Hepatocyte (in vitro differentiated cells): ENCODE measurements around the gene PLIN4. TPM values are rescaled to one million over a fixed set of nuclear protein-coding genes. Genes with fewer than 3 reads are reported as not detected.
A peak's percentile ranks its signal among the peaks of the same experiment; 100 is the strongest.

ENCODE experiments used
- DNase-seq: peaks from one replicate; pipeline ENCODE4 v3.0.0-alpha.2; 2016; ENCODE audit warnings: low spot score
- H2AFZ ChIP-seq: fragments of 200-600 bp; sonication (generic); 2 replicates; pipeline ENCODE4 v1.6.0; 2016; ENCODE audit warnings: antibody characterized with exemption, mild to moderate bottlenecking
- H3K27ac ChIP-seq: fragments of 200-600 bp; sonication (generic); 2 replicates; pipeline ENCODE4 v1.5.1; 2016; ENCODE audit warnings: mild to moderate bottlenecking
- H3K27me3 ChIP-seq: fragments of 200-600 bp; sonication (generic); 2 replicates; pipeline ENCODE4 v1.6.1; 2016
- H3K36me3 ChIP-seq: fragments of 200-600 bp; sonication (generic); replicated peaks from 2 replicates; pipeline ENCODE4 v1.5.1; 2016; ENCODE audit warnings: low read depth; ENCODE audit not compliant: insufficient read depth
- H3K4me1 ChIP-seq: fragments of 200-600 bp; sonication (generic); 2 replicates; pipeline ENCODE4 v1.5.1; 2016; ENCODE audit warnings: mild to moderate bottlenecking, moderate library complexity; ENCODE audit not compliant: insufficient read depth
- H3K4me2 ChIP-seq: fragments of 200-600 bp; sonication (generic); 2 replicates; pipeline ENCODE4 v1.6.0; 2016
- H3K4me3 ChIP-seq: fragments of 200-600 bp; sonication (generic); 2 replicates; pipeline ENCODE4 v1.5.1; 2016; ENCODE audit warnings: mild to moderate bottlenecking
- H3K79me2 ChIP-seq: fragments of 200-600 bp; sonication (generic); 2 replicates; pipeline ENCODE4 v1.6.0; 2017; ENCODE audit warnings: mild to moderate bottlenecking
- H3K9me2 ChIP-seq: fragments of 200-600 bp; sonication (generic); replicated peaks from 2 replicates; pipeline ENCODE4 v1.6.0; 2017; ENCODE audit warnings: mild to moderate bottlenecking; ENCODE audit not compliant: insufficient read depth
- H3K9me3 ChIP-seq: fragments of 200-600 bp; sonication (generic); 2 replicates; pipeline ENCODE4 v1.5.1; 2016; ENCODE audit warnings: low read depth, mild to moderate bottlenecking
- H4K20me1 ChIP-seq: fragments of 200-600 bp; sonication (generic); 2 replicates; pipeline ENCODE4 v1.6.0; 2016; ENCODE audit warnings: mild to moderate bottlenecking; ENCODE audit not compliant: insufficient read depth, poor library complexity, severe bottlenecking
- CTCF ChIP-seq: fragments of 200-600 bp; sonication (generic); IDR thresholded peaks from 2 replicates; pipeline ENCODE4 v1.5.1; 2016; ENCODE audit warnings: antibody characterized with exemption, mild to moderate bottlenecking; ENCODE audit not compliant: poor library complexity
- EZH2 ChIP-seq: fragments of 200-600 bp; sonication (generic); IDR thresholded peaks from 2 replicates; pipeline ENCODE4 v1.6.1; 2016; ENCODE audit warnings: antibody characterized with exemption, mild to moderate bottlenecking, borderline replicate concordance
- EZH2phosphoT487 ChIP-seq: fragments of 200-600 bp; sonication (generic); IDR thresholded peaks from one replicate; pipeline ENCODE4 v1.6.1; 2018; ENCODE audit warnings: antibody characterized with exemption, mild to moderate bottlenecking, low read depth, moderate library complexity; ENCODE audit not compliant: unreplicated experiment, severe bottlenecking
- WGBS: methylation state at CpG from one replicate; pipeline ENCODE4 v1.1.6; 2016; ENCODE audit warnings: low lambda C conversion rate; ENCODE audit errors: missing lambda C conversion rate; 5-methylcytosine and 5-hydroxymethylcytosine counted together
- polyA plus RNA-seq: library from polyadenylated mRNA; unstranded; fragments of >200 nt; fragmentation: Nextera tagmentation; extraction: Ambion mirVana; gene quantifications from 2 replicates; pipeline ENCODE4 v1.2.1, GENCODE V29; 2016
- total RNA-seq: library from RNA; depleted of rRNA; stranded (reverse); fragments of >200 nt; gene quantifications from 2 replicates; pipeline ENCODE4 v1.2.3, GENCODE V29; 2014

Gene PLIN4
- total and polyA plus RNA-seq, 2 experiments from 2014 or later: 0.17 to 0.27 TPM

- no peak overlapping the region for H3K27ac ChIP-seq
- peaks cover 4% of the 10 kb centered on the region for H4K20me1 ChIP-seq
- no peak overlapping the region for H3K4me3 ChIP-seq
- H3K36me3 ChIP-seq: no peaks in the 10 kb centered on the region
- TF ChIP-seq EZH2phosphoT487 (no peak), EZH2 (no peak), CTCF (no peak)
- no peak overlapping the region for H2AFZ ChIP-seq
- no peaks in the 10 kb centered on the region for H3K9me2 ChIP-seq
- no peak for DNase-seq
- WGBS: 89% methylated on average over 3 of the region's 3 CpGs
- H3K27me3 ChIP-seq: no peaks in the 10 kb centered on the region
- H3K4me2 ChIP-seq: no peak overlapping the region
- H3K9me3 ChIP-seq: no peaks in the 10 kb centered on the region
- peaks cover 6% of the 10 kb centered on the region for H3K79me2 ChIP-seq
- no peaks in the 10 kb centered on the region for H3K4me1 ChIP-seq
Observed at GRCh38 chr19:4467835-4468234, 50.5 kb downstream of the PLIN4 start.

GRCh38 chr19:4464815-4465581, 53.3 kb downstream of the PLIN4 start:
- TF ChIP-seq EZH2phosphoT487: no peak
- no peak for TF ChIP-seq EZH2
- no peak for TF ChIP-seq CTCF
- Histone ChIP-seq H4K20me1 (no peaks in the 10 kb centered on the region), H3K27ac (no peak overlapping the region), H2AFZ (no peak overlapping the region), H3K27me3 (no peaks in the 10 kb centered on the region), H3K36me3 (no peaks in the 10 kb centered on the region), H3K4me3 (no peak overlapping the region), H3K4me2 (no peak overlapping the region), H3K9me2 (no peaks in the 10 kb centered on the region), H3K9me3 (no peaks in the 10 kb centered on the region), H3K4me1 (no peaks in the 10 kb centered on the region), H3K79me2 (no peaks in the 10 kb centered on the region)
- no peak for DNase-seq
- 84% methylated on average over 8 of the region's 8 CpGs for WGBS

GRCh38 chr19:4457654-4458395, 60.5 kb downstream of the PLIN4 start, which contains the start of gene UBXN6:
Gene UBXN6, minus strand, starts transcription at chr19:4457794. Its CDS starts 97 bp downstream, at chr19:4457697.
- peak within 1 kb of the TSS; percentile 100 for H3K27ac ChIP-seq
- H3K9me2 ChIP-seq: no peaks in the 10 kb centered on the region
- H4K20me1 ChIP-seq: peaks cover 5% of the 10 kb centered on the region
- H3K4me1 ChIP-seq: peaks cover 15% of the 10 kb centered on the region
- no peaks in the 10 kb centered on the region for H3K27me3 ChIP-seq
- H3K4me3 ChIP-seq: peak within 1 kb of the TSS; percentile 89
- DNase-seq: peak; percentile 99
- TF ChIP-seq CTCF (no peak), EZH2phosphoT487 (no peak), EZH2 (no peak)
- peak within 1 kb of the TSS; percentile 80 for H2AFZ ChIP-seq
- H3K36me3 ChIP-seq: no peaks in the 10 kb centered on the region
- peak within 1 kb of the TSS; percentile 98 for H3K4me2 ChIP-seq
- WGBS: 17% methylated on average over 41 of the region's 52 CpGs
- no peaks in the 10 kb centered on the region for H3K9me3 ChIP-seq
- H3K79me2 ChIP-seq: peaks cover 31% of the 10 kb centered on the region
